Ishikawa (cell line): ENCODE measurements around the gene CRTC2.

Experiments
- CEBPB ChIP-seq: IDR thresholded peaks from 2 replicates; pipeline ENCODE4 v1.6.1; 2012
- CREB1 ChIP-seq: IDR thresholded peaks from 2 replicates; pipeline ENCODE4 v1.6.1; 2012; ENCODE audit warnings: low read depth
- EGR1 ChIP-seq: IDR thresholded peaks from 2 replicates; pipeline ENCODE4 v1.6.1; 2012
- EP300 ChIP-seq: IDR thresholded peaks from 2 replicates; pipeline ENCODE4 v1.6.1; 2012; ENCODE audit warnings: borderline replicate concordance
- FOXM1 ChIP-seq: IDR thresholded peaks from 2 replicates; pipeline ENCODE4 v1.6.1; 2012; ENCODE audit warnings: low read depth, borderline replicate concordance
- NFIC ChIP-seq: IDR thresholded peaks from 2 replicates; pipeline ENCODE4 v1.6.1; 2012
- RAD21 ChIP-seq: IDR thresholded peaks from 2 replicates; pipeline ENCODE4 v1.6.1; 2012; ENCODE audit warnings: low read depth
- TAF1 ChIP-seq: IDR thresholded peaks from 2 replicates; pipeline ENCODE4 v1.6.1; 2012; ENCODE audit warnings: low read depth, mild to moderate bottlenecking
- TCF12 ChIP-seq: IDR thresholded peaks from 2 replicates; pipeline ENCODE4 v1.6.1; 2012; ENCODE audit warnings: low read depth
- TEAD4 ChIP-seq: IDR thresholded peaks from 2 replicates; pipeline ENCODE4 v1.6.1; 2012
- YY1 ChIP-seq: IDR thresholded peaks from 2 replicates; pipeline ENCODE4 v1.6.1; 2012; ENCODE audit warnings: low read depth
- ZBTB7A ChIP-seq: IDR thresholded peaks from 2 replicates; pipeline ENCODE4 v1.6.1; 2012; ENCODE audit warnings: low read depth
- TF ChIP-seq, protein P1 (sequence below): IDR thresholded peaks from 2 replicates; pipeline ENCODE4 v1.6.1; 2012
- TF ChIP-seq, protein P2 (sequence below): IDR thresholded peaks from 2 replicates; pipeline ENCODE4 v1.6.1; 2012
- TF ChIP-seq, protein P3 (sequence below): IDR thresholded peaks from 2 replicates; pipeline ENCODE4 v1.6.1; 2012; ENCODE audit warnings: low read depth, mild to moderate bottlenecking

The CRTC2 gene

DNA sequence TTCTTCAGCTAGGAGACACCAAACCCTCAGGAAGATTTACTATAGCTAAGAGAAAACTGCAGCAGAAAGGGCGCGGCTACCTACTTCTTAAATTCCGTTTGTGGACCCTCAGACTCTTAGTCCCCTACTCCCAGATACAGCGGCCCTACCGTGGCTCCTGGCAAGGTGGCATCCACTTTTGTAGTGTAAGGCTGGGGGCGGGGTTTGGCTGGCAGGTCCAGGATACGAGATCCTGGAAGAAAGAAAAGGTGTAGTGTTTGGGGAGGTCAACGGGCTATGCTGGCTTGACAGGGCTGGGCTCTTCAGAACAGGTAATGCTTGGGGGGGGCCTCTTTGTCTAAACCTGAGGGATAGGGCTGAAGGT lies 9.6 kb upstream of the CRTC2 start:
- TF ChIP-seq RAD21: no peak
- TF ChIP-seq, protein P1, sequence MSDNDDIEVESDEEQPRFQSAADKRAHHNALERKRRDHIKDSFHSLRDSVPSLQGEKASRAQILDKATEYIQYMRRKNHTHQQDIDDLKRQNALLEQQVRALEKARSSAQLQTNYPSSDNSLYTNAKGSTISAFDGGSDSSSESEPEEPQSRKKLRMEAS: no peak
- no peak for TF ChIP-seq TCF12
- TF ChIP-seq, protein P2, sequence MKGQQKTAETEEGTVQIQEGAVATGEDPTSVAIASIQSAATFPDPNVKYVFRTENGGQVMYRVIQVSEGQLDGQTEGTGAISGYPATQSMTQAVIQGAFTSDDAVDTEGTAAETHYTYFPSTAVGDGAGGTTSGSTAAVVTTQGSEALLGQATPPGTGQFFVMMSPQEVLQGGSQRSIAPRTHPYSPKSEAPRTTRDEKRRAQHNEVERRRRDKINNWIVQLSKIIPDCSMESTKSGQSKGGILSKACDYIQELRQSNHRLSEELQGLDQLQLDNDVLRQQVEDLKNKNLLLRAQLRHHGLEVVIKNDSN: no peak
- no peak for TF ChIP-seq NFIC
- no peak for TF ChIP-seq TEAD4
- TF ChIP-seq, protein P3, sequence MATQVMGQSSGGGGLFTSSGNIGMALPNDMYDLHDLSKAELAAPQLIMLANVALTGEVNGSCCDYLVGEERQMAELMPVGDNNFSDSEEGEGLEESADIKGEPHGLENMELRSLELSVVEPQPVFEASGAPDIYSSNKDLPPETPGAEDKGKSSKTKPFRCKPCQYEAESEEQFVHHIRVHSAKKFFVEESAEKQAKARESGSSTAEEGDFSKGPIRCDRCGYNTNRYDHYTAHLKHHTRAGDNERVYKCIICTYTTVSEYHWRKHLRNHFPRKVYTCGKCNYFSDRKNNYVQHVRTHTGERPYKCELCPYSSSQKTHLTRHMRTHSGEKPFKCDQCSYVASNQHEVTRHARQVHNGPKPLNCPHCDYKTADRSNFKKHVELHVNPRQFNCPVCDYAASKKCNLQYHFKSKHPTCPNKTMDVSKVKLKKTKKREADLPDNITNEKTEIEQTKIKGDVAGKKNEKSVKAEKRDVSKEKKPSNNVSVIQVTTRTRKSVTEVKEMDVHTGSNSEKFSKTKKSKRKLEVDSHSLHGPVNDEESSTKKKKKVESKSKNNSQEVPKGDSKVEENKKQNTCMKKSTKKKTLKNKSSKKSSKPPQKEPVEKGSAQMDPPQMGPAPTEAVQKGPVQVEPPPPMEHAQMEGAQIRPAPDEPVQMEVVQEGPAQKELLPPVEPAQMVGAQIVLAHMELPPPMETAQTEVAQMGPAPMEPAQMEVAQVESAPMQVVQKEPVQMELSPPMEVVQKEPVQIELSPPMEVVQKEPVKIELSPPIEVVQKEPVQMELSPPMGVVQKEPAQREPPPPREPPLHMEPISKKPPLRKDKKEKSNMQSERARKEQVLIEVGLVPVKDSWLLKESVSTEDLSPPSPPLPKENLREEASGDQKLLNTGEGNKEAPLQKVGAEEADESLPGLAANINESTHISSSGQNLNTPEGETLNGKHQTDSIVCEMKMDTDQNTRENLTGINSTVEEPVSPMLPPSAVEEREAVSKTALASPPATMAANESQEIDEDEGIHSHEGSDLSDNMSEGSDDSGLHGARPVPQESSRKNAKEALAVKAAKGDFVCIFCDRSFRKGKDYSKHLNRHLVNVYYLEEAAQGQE: no peak
- TF ChIP-seq YY1: no peak
- TF ChIP-seq ZBTB7A: no peak
- TF ChIP-seq TAF1: no peak
- no peak for TF ChIP-seq CREB1
- TF ChIP-seq FOXM1: no peak

DNA sequence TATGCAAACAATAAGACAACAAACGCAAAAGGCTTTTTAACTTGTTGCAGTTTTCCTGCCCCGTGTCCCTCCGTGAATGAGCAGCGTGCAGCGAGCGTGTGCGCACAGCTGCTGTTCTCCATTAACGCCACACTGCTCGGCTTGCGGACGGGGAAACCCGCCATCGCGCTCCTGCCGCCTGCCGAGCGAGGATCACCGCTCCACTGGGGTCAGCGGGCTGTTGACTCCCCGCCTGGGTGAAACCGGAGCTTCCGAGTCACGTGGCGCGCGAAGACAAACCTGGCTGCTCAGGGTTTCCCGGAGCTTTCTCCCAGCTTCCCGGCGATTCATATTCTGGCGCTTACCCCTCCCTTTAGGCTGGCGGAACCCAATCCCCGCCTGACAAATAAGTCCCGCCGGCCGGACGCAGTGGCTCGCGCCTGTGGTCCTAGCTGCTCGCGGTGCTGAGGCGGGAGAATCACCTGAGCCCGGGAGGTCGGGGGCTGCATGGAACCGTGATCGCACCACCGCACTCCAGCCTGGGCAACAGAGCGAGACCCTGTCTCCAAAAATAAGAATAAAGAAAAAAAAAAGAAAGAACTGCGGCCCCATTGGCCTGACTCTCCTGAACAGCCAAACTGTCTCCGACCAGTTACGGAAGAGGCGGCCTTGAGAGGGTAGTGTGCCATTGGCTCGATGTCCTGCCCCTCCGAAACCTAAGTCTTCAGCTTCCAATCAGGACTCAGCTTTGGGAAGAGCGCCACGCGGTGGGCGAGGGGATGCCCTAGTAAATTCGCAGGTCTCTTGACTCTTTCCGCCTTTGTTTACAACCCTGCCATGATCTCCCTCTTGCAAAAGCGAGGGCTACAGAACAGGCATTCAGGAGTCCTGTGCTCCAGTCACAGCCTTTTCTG lies 8.9 kb upstream of the CRTC2 start, which contains the start of gene CREB3L4:
CREB3L4 (plus strand) TSS at position 796 of the 893 bp plus-strand sequence. CDS start 624 bp downstream, outside the sequence.
- TF ChIP-seq, protein P2: peak; percentile 97
- TF ChIP-seq TAF1: peak; percentile 84
- TF ChIP-seq YY1: peak; percentile 83
- TF ChIP-seq EP300: peak; percentile 52; the same call in 1 of the 2 replicates
- peak; percentile 49 for TF ChIP-seq ZBTB7A
- peak; percentile 64 for TF ChIP-seq TCF12
- 0 out of 2 replicates have a peak, but pooled peaks have one; percentile 19 for TF ChIP-seq FOXM1
- TF ChIP-seq, protein P1: peak; percentile 96
- no peak; the same call in 1 of the 2 replicates for TF ChIP-seq TEAD4
- TF ChIP-seq CREB1: no peak
- TF ChIP-seq RAD21: peak; percentile 20; the same call in 1 of the 2 replicates
- peak; percentile 18; the same call in 1 of the 2 replicates for TF ChIP-seq EGR1
- peak; percentile 9; the same call in 1 of the 2 replicates for TF ChIP-seq CEBPB
- TF ChIP-seq, protein P3: no peak
- TF ChIP-seq NFIC: no peak; the same call in 1 of the 2 replicates

DNA sequence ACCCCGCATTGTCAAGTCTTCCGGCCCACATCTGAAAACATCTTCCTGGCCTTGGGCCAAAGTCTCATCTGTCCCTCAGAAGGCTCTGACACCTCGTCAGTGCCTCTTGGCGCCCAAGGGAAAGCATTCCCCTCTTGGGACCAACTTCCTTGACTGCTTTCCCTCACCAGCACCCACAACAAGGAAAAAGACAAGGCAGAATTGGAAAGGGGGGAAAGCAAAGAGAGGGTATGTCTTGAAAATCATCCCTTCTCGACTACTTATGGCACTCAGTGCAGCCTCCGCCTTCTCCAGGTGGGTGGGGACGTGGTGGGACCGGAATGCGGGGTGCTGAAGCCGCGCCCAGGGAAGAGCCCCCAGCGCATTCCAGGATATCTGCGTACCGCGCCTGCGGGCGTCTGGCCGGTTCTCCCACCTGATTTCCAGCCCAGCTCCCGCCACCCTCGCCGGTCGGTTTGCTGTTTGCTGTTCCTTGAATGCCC lies 5.5 kb upstream of the CRTC2 start:
- TF ChIP-seq RAD21 (no peak), TCF12 (peak; percentile 34; the same call in 1 of the 2 replicates), NFIC (peak; percentile 75), TEAD4 (peak; percentile 87), EP300 (no peak)

DNA sequence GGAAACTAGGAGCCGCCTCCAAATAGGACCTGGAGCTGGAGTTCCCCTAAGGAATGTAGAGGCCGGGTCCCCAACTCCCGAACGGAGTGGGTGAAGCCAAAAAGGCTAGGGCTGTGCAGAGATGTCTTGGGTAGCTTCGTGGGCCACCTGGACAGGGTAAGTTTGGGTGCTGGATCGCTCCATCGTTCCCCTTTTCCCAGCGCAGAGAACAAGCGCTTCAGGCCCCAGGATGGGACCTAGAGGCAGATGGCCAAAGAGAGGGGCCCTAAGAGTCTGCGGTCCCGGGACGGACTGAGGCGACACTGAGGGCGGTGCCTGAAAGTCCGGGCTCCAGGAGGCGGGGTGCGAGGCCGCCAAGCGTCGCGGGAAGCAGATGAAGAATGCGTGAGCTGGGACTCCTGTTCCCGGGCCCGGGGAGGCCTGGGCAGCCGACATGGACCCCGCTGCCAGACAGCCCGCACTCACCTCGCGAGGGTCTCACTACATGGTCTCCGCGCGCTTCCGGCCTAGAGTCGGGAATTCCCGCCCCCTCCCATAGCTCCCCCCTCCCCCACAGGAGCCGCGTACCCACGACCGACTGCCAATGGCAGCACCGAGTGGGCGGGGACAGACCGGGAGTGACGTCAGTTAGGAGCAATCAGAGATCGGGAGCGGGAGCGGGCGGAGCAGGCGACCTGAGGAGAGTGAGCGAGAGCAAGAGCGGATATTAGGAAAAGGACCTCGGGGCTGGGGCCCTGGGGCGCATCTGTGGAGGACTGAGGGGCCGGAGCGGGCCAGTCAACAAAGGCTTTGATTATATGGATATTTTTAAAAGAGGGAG lies 4.8 kb upstream of the CRTC2 start, which contains the start of gene SLC39A1:
SLC39A1 (minus strand) TSS at position 508 of the 820 bp plus-strand sequence. CDS start 822 bp downstream, outside the sequence.
- TF ChIP-seq TAF1: peak; percentile 83
- TF ChIP-seq CEBPB: no peak
- peak; percentile 13; the same call in 1 of the 2 replicates for TF ChIP-seq YY1
- TF ChIP-seq CREB1: peak; percentile 66
- no peak for TF ChIP-seq EP300
- TF ChIP-seq, protein P2: no peak
- TF ChIP-seq ZBTB7A: peak; percentile 79
- TF ChIP-seq, protein P3: no peak
- no peak for TF ChIP-seq RAD21
- no peak for TF ChIP-seq TCF12
- TF ChIP-seq TEAD4: no peak; the same call in 1 of the 2 replicates
- TF ChIP-seq FOXM1: no peak
- TF ChIP-seq NFIC: no peak
- TF ChIP-seq, protein P1: peak; percentile 65
- no peak for TF ChIP-seq EGR1
